Psoas muscle (tissue), 8 donors: Measurements from ENCODE around the gene AMFR. TPM values are rescaled to one million over a fixed set of nuclear protein-coding genes. Genes with fewer than 3 reads are reported as not detected.
A peak's percentile ranks its signal among the peaks of the same experiment; 100 is the strongest.

ENCODE experiments used
- ATAC-seq, 4 donors: fragments of 200-7000 bp; cut with Tn5 transposase; one replicate each; pipeline ENCODE4 v1.9.1; 2020; ENCODE audit warnings: moderate library complexity in 3 of 4, mild to moderate bottlenecking in 2 of 4
- DNase-seq, 2 donors: peaks; one replicate each; pipeline ENCODE4 v3.0.0-alpha.2; 2020
- H3K27ac ChIP-seq: fragments of 200-600 bp; one replicate; pipeline ENCODE4 v1.8.0; 2022
- H3K27me3 ChIP-seq, 3 donors: fragments of 200-600 bp in 1 of 3; one replicate each; pipeline versions ENCODE4 v1.6.1 to v1.8.0; 2013 to 2022; ENCODE audit warnings: low read length in 2 of 3, mild to moderate bottlenecking in 2 of 3, moderate library complexity in 1 of 3; ENCODE audit not compliant: insufficient read depth in 3 of 3
- H3K36me3 ChIP-seq, 2 donors: fragments of 200-600 bp in 1 of 2; one replicate each; pipeline versions ENCODE4 v1.6.1 to v1.8.0; 2013 to 2022; ENCODE audit warnings: low read depth in 1 of 2, mild to moderate bottlenecking in 1 of 2, moderate library complexity in 1 of 2; ENCODE audit not compliant: insufficient read depth in 1 of 2
- H3K4me1 ChIP-seq: fragments of 200-600 bp; one replicate; pipeline ENCODE4 v1.8.0; 2022
- H3K4me3 ChIP-seq: fragments of 200-600 bp; one replicate; pipeline ENCODE4 v1.8.0; 2022; ENCODE audit warnings: mild to moderate bottlenecking
- H3K9me3 ChIP-seq: fragments of 200-600 bp; one replicate; pipeline ENCODE4 v1.8.0; 2022
- WGBS, 3 donors: extraction: QIAGEN DNeasy Blood & Tissue Kit; methylation state at CpG; one replicate each; pipeline versions ENCODE4 v1.1.6 to v1.1.7; 2013; 5-methylcytosine and 5-hydroxymethylcytosine counted together
- intact Hi-C, 2 donors: fragments of 100-400 bp; cut with DNase I; formaldehyde crosslinking; loops; one replicate each; pipeline versions ENCODE4 v1.11.0 to v1.14.2; 2022
- polyA plus RNA-seq, 3 donors: library from polyadenylated mRNA; stranded (reverse); fragments of 200-250 nt; gene quantifications; one replicate each; pipeline ENCODE4 v1.2.3, GENCODE V29; 2013
- total RNA-seq, 4 donors: library from RNA; stranded (reverse); fragmentation: NEBNext Ultra II Directional in 2 of 4; extraction: Animal tissue kit (Norgen Biotek cat#: 25700) in 2 of 4; gene quantifications; one replicate each; pipeline versions ENCODE4 v1.2.1 to v1.2.4, GENCODE V29; 2021 to 2023
- TF ChIP-seq, protein P1 (sequence below): fragments of 200-600 bp; IDR thresholded peaks from one replicate; pipeline ENCODE4 v1.8.0; 2022; ENCODE audit warnings: antibody characterized with exemption
- donor health status: healthy with polysubstance abuse.
- donor health status: DM: no; HTN: no; CAD: no; lungs with moderate emphysema.
- donor health status: Bipolar disorder and iron deficiency.
- donor health status: healthy.
- donor health status: DM: yes; HTN: yes; CAD: no.
- donor health status: DM: no; HTN: no; CAD: no.
- donor health status: DM: no; HTN: no; CAD: no.
- donor health status: DM: yes; HTN: yes; CAD: no.

AMFR gene
- total and polyA plus RNA-seq, 7 donors: 106 to 453 (median 193) TPM

GRCh38 chr16:56457927-56458470, 32.7 kb upstream of the AMFR start:
- H3K36me3 ChIP-seq: peaks cover 11 to 100% of the 10 kb centered on the region in 2 donors
- no peaks in the 10 kb centered on the region for H3K9me3 ChIP-seq
- H3K27me3 ChIP-seq: no peaks in the 10 kb centered on the region
- no peak overlapping the region for H3K4me3 ChIP-seq
- no peak for ATAC-seq
- peaks cover 11% of the 10 kb centered on the region for H3K4me1 ChIP-seq
- 91 to 96% (median 95%) methylated on average over 6 of the region's 6 CpGs for WGBS, 3 donors
- intact Hi-C loops: no loop called here
- no peak overlapping the region for H3K27ac ChIP-seq
- no peak for DNase-seq
- TF ChIP-seq, protein P1, sequence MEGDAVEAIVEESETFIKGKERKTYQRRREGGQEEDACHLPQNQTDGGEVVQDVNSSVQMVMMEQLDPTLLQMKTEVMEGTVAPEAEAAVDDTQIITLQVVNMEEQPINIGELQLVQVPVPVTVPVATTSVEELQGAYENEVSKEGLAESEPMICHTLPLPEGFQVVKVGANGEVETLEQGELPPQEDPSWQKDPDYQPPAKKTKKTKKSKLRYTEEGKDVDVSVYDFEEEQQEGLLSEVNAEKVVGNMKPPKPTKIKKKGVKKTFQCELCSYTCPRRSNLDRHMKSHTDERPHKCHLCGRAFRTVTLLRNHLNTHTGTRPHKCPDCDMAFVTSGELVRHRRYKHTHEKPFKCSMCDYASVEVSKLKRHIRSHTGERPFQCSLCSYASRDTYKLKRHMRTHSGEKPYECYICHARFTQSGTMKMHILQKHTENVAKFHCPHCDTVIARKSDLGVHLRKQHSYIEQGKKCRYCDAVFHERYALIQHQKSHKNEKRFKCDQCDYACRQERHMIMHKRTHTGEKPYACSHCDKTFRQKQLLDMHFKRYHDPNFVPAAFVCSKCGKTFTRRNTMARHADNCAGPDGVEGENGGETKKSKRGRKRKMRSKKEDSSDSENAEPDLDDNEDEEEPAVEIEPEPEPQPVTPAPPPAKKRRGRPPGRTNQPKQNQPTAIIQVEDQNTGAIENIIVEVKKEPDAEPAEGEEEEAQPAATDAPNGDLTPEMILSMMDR: no peak

DNA sequence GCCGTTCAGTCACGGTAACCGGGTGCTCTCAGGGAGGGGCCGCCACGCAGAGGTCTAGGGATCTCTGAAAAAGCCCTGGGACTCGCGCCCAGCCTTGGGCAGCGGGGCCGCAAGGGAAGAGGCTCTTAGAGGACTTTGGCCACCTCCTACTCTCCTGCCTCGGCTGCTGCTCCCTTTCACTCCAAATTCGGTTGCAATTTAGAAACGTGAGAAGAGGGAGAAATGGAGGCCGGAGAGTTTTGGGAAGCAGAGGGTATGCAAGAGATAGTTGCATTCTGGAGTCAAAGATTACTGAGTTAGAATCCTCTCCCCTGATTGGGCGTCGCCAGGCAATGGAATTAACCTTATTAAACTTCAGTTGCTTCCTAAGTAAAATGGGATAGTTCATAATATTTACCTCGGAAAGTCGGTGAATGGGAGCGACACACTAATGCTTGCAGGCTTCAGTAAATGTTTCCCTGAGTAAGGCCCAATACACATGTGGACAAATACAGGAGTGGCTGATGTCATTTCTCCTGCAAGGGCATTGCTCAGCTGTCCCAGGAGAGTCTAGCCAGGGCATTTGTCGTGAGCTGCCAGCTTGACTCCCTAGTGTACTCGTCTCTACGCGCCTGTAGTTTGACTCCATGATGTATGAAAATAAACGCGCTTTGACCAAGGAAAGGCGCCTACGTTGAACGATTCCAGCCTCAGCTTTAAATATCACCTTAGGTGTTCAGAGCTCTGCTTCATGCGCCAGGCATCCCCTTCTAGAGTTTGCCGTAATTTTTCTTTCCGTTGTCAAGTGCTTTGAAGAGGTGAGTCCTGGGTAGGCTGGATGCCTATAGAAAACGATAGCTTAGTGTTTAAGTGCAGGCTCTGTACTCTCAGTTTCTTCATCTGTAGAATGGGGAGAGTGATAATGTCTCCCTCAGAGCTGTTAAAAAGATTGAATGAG, 26.7 kb upstream of the AMFR start:
- ATAC-seq (peak; percentile 84 to 91 (median 88)), DNase-seq (peak; percentile 38 to 84)
- no peaks in the 10 kb centered on the region for H3K27me3 ChIP-seq
- TF ChIP-seq, protein P1: no peak
- intact Hi-C loops: loop anchor here in 1 of 2 donors (5.0 kb wide), 1 partner anchor 1365 kb away; no protein-coding TSS in a partner anchor
- H3K36me3 ChIP-seq: peaks cover 5 to 49% of the 10 kb centered on the region in 2 donors
- peak overlapping the region; percentile 87 for H3K4me3 ChIP-seq
- peaks cover 38% of the 10 kb centered on the region for H3K4me1 ChIP-seq
- no peaks in the 10 kb centered on the region for H3K9me3 ChIP-seq
- H3K27ac ChIP-seq: peak overlapping the region; percentile 96
- WGBS, 3 donors: 3 to 6% (median 4%) methylated on average over 31 of the region's 31 CpGs

- intact Hi-C loops: loop anchor here in 1 of 2 donors (5.0 kb wide), 1 partner anchor 1366 kb away; no protein-coding TSS in a partner anchor
- Histone ChIP-seq H3K27me3 (no peaks in the 10 kb centered on the region), H3K4me3 (peak within 1 kb of the TSS; percentile 87), H3K4me1 (peaks cover 38% of the 10 kb centered on the region), H3K27ac (peak within 1 kb of the TSS; percentile 96), H3K9me3 (no peaks in the 10 kb centered on the region), H3K36me3 (peaks cover 5 to 49% of the 10 kb centered on the region in 2 donors)
- ATAC-seq (peak; percentile 95 to 99 (median 98)), DNase-seq (peak; percentile 92 to 97)
- 0 to 1% (median 1%) methylated on average over 52 to 56 of the region's 56 CpGs for WGBS, 3 donors
- TF ChIP-seq, protein P1: no peak
Measured at GRCh38 chr16:56450986-56451752, 25.8 kb upstream of the AMFR start, which contains the start of the genes NUDT21 and OGFOD1. NUDT21 (minus strand) TSS chr16:56451332; CDS start chr16:56451202, 130 bp downstream. OGFOD1 (plus strand) TSS chr16:56451554; CDS start chr16:56451613, 59 bp downstream.

GRCh38 chr16:56450275-56450985, 25.1 kb upstream of the AMFR start:
- 7 to 8% (median 7%) methylated on average over 18 of the region's 18 CpGs for WGBS, 3 donors
- H3K27ac ChIP-seq: peak overlapping the region; percentile 96
- ATAC-seq (peak in 1 of 4 donors; percentile 26), DNase-seq (no peak)
- H3K36me3 ChIP-seq: peaks cover 7 to 49% of the 10 kb centered on the region in 2 donors
- peak overlapping the region; percentile 87 for H3K4me3 ChIP-seq
- H3K4me1 ChIP-seq: peaks cover 38% of the 10 kb centered on the region
- intact Hi-C loops: loop anchor here in 1 of 2 donors (5.0 kb wide), 1 partner anchor 1367 kb away; no protein-coding TSS in a partner anchor
- no peaks in the 10 kb centered on the region for H3K9me3 ChIP-seq
- H3K27me3 ChIP-seq: no peaks in the 10 kb centered on the region
- TF ChIP-seq, protein P1: no peak
